T-helper 2 cell (primary cell): ENCODE results near the gene OBSCN.

Experiments
- DNase-seq, 5 experiments: peaks; one replicate each; pipeline versions ENCODE4 v3.0.0 to v3.0.0-alpha.2; 2012 to 2022

Gene OBSCN

GRCh38 chr1:228341814-228342626 lies 134.2 kb downstream of the OBSCN start:
- peak in 1 of 5 experiments; percentile 1 for DNase-seq

GRCh38 chr1:228342627-228343190 lies 134.9 kb downstream of the OBSCN start:
- DNase-seq: peak in 1 of 5 experiments; percentile 4

- DNase-seq: peak in 2 of 5 experiments; percentile 0 to 1
These were observed 135.4 kb downstream of the OBSCN start for GRCh38 chr1:228343191-228343661.

DNA sequence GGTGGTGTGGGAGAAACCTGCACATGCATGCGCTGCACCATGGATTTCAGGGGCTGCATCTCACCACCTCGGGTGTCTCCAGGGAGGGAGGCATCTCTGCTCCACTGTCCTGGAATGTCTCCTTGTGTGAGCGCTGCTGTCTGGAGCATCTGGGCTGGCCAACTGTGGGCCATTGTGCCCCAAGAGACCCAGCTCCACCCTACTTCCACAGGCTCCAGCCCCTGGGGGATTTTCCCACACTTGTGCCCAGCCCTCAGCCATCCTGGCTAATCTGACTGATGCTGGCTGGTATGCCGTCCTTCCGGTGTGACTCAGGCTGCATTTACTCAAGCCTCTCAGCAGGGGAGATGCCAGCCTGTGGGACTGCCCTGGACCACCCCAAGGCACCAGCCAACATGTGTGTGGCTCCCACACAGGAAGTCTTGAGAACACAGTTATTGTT lies 136.8 kb downstream of the OBSCN start:
- no peak for DNase-seq

DNA sequence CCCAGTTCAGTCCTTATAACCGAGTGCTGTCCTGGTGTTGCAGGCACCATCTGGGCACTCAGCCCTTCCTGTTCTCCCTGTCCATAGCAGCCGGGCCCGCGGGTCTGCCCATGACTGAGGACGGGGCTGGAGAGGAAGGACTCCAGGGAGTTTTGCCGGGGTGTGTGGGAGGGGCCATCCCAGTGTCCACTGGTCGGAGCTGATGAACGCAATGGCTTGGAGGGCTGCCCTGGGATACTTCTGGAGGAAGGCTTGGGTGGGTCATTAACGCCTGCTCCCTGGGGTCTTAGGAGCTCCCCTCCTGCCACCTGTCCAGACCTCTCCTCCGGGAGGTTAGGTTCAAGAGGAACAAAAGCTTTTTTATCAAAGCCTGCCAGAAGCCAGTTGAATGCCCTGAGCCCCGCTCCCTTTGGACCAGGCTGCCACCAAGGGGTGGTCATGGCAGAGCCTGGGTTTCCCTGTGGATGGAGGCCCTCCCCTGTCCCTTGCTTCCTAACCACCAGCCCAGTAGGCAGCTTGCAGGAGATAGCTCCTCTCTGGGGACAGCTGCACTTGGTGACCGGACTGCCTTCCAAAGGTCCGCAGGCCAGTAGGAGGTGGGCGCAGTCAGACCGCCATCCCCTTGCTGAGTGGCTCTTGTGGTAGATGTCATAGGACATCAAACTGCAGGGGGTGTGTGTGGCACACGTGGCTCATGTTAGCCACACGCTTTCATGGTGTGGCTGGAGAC lies 137.5 kb downstream of the OBSCN start:
- peak in 2 of 5 experiments; percentile 1 for DNase-seq

GRCh38 chr1:228346731-228347130 lies 138.9 kb downstream of the OBSCN start:
- DNase-seq: no peak

DNA sequence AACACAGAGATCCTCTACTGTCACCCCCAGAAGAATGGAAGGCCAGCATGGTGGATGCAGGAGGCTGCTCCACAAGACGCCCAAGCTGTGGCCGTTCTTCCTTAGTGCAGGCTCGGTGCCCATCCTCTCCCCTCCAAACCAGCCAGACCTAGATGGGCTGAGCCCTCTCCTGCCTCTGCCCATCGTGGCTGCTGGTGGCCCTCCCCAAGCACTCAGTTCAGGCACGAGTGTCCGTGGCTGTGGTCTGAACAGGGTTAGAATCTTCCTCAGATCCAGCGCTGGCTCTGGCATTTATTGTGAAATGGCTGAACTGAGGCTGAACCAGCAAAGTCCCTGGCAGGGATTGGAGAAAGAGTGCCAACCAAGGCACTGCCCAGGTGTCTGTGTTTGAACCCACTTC lies 139.3 kb downstream of the OBSCN start:
- peak in 1 of 5 experiments; percentile 4 for DNase-seq

GRCh38 chr1:228348708-228349467 lies 141.0 kb downstream of the OBSCN start:
- DNase-seq: no peak

- peak in 2 of 5 experiments; percentile 2 to 5 for DNase-seq
These were observed 141.9 kb downstream of the OBSCN start for GRCh38 chr1:228349701-228350171.

GRCh38 chr1:228350179-228350742 lies 142.4 kb downstream of the OBSCN start:
- no peak for DNase-seq

- peak in 1 of 5 experiments; percentile 3 for DNase-seq
These were observed 143.3 kb downstream of the OBSCN start for GRCh38 chr1:228350831-228351781.

- DNase-seq: no peak
These were observed 144.0 kb downstream of the OBSCN start for GRCh38 chr1:228351850-228352249.

DNA sequence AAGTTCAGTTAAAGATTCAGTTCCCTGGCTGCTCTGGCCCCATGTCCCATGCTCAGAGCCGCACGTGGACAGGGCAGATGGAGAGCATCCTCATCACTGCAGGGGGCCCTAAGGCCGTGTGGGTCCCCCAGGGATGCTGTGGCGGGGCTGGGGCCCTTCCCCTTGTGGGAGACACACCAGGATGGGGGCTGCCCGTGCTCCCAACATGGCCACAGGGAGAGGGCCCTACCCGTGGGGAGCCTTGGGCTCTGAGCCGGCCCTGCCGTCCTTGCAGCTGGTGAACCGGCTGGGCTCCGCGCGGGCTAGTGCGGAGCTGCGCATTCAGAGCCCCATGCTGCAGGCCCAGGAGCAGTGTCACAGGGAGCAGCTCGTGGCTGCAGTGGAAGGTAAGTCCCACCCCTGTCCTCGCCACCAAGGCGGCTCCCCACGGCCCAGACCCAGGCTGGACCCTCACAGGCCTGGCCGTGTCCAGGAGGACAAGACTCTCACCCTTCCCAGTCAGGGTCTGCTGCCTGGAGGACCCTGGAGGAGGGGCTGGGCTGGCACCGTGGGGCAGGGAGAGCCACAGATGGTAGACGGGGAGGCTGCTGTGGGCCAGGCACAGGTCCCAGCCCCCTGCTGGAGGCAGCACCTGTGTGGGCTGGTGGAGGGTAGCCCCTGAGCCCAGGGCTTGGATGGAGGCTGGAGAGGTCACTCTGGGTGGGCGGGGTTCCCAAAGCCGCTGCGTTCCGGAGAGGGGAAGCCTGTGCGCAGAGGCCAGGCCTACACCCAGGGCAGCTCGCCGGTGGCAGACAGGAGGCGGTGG lies 145.0 kb downstream of the OBSCN start:
- DNase-seq: no peak

- no peak for DNase-seq
These were observed 145.9 kb downstream of the OBSCN start for GRCh38 chr1:228353601-228354371.

GRCh38 chr1:228354390-228355320 lies 146.8 kb downstream of the OBSCN start:
- DNase-seq: no peak

DNA sequence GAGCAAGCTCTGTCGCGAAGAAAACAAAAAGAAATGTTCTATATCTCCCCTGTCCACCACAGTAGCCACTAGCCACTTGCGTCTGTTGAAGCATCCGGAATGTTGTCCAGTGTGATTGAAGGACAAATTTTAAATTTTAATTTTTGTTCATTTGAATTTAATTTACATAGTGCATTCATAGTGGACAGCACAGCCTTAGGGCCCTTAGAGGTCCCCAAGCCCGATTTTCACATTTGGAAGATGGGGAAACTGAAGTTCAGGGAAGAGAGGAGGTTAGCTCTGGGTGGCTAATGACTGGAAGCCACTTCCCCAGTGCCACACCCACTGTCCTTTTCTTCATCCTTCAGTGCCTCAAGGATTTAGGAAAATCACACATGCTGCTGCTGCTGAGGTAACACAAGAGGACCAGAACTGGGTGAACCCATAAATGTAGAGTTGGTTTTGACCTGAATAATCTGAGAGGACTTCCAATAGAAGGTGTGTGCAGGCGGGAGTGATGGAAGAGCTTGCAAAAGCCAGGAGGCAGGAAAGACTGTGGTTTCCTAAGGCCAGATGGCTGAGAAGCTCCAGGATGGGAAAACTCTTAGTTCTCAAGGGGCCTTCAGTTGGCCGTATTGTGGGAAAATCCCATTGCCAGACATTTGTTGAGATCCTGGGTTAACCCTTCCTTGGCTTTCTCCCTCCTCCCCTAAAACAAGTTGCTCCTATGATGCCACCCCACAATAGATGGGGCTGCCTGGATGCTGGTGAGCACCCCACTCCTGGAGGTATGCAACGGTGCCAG lies 149.2 kb downstream of the OBSCN start:
- no peak for DNase-seq
